PFSK-1 (cell line): ENCODE measurements around the gene PATE3.

Experiments
- FOXP2 ChIP-seq: optimal IDR thresholded peaks from 2 replicates; pipeline ENCODE3; 2011; ENCODE audit warnings: borderline replicate concordance, control low read depth, inconsistent platforms; ENCODE audit not compliant: insufficient read depth; ENCODE audit errors: extremely low read length, extremely low read depth
- POLR2AphosphoS5 ChIP-seq: IDR thresholded peaks from 2 replicates; pipeline ENCODE4 v1.6.1; 2012; ENCODE audit warnings: low read depth, mild to moderate bottlenecking, control low read depth, low read length, moderate library complexity
- REST ChIP-seq, 2 experiments: IDR thresholded peaks; 2 replicates each; pipeline versions ENCODE4 v1.6.1 to v1.8.0; 2011 to 2012; ENCODE audit warnings: low read depth in 2 of 2, low read length in 2 of 2, control low read depth in 1 of 2, inconsistent platforms in 1 of 2, mild to moderate bottlenecking in 1 of 2, moderate library complexity in 1 of 2; ENCODE audit not compliant: insufficient read depth in 1 of 2
- SIN3A ChIP-seq: IDR thresholded peaks from 2 replicates; pipeline ENCODE4 v1.6.1; 2012; ENCODE audit warnings: mild to moderate bottlenecking, low read length, moderate library complexity, borderline replicate concordance; ENCODE audit not compliant: insufficient read depth
- TAF1 ChIP-seq: IDR thresholded peaks from 2 replicates; pipeline ENCODE4 v1.6.1; 2012; ENCODE audit warnings: low read length, control low read depth, borderline replicate concordance; ENCODE audit not compliant: insufficient read depth

The PATE3 gene

DNA sequence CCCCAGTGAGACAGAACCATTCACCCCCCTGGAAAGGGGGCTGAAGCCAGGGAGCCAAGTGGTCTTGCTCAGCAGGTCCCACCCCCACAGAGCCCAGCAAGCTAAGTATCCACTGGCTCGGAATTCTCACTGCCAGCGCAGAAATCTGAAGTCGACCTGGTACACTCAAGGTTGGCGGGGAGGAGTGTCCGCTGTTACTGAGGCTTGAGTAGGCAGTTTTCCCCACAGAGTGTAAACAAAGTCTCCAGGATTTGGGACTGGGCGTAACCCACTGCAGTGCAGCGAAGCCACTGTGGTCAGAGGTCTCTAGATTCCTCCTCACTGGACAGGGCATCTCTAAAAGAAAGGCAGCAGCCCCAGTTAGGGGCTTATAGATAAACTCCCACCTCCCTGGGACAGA is 31.9 kb upstream of the PATE3 start:
- no peak for TF ChIP-seq SIN3A
- TF ChIP-seq REST (IDR thresholded peaks at IDR 0.05; ENCODE audit: insufficient read depth in 1 of 2, low read depth in 2 of 2, low read length in 2 of 2) = no peak
- TF ChIP-seq TAF1 = no peak
- TF ChIP-seq FOXP2 = no peak
- no peak for TF ChIP-seq POLR2AphosphoS5

- no peak for TF ChIP-seq POLR2AphosphoS5
- no peak for TF ChIP-seq REST (IDR thresholded peaks at IDR 0.05; ENCODE audit: insufficient read depth in 1 of 2, low read depth in 2 of 2, low read length in 2 of 2)
- TF ChIP-seq SIN3A = no peak
- no peak for TF ChIP-seq FOXP2
- TF ChIP-seq TAF1 = no peak
These were observed 25.5 kb upstream of the PATE3 start for GRCh38 chr11:125762445-125762844.

DNA sequence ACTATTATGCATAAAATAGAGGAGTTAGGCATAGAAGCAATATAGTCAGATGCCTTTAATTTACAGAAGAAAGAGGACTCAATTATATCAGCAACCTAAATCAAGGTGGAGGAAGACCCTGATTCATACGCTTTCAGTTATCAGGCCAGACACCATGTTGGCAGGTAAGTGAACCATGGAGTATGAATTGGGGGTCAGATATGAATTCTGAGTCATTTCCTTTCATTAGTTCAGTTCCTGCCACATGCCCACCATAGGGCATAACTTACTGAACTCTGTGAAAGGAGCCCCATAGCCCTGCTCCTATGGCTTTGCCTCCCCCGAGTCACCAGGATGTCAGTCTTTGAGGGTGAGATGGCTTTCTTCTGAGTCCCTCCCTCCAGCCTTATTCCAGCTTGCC is 24.4 kb upstream of the PATE3 start:
- no peak for TF ChIP-seq SIN3A
- no peak for TF ChIP-seq TAF1
- TF ChIP-seq POLR2AphosphoS5 = no peak
- no peak for TF ChIP-seq REST (IDR thresholded peaks at IDR 0.05; ENCODE audit: insufficient read depth in 1 of 2, low read depth in 2 of 2, low read length in 2 of 2)
- no peak for TF ChIP-seq FOXP2

- no peak for TF ChIP-seq SIN3A
- no peak for TF ChIP-seq POLR2AphosphoS5
- TF ChIP-seq FOXP2 = no peak
- TF ChIP-seq REST (IDR thresholded peaks at IDR 0.05; ENCODE audit: insufficient read depth in 1 of 2, low read depth in 2 of 2, low read length in 2 of 2) = no peak
- no peak for TF ChIP-seq TAF1
These were observed 21.7 kb upstream of the PATE3 start for GRCh38 chr11:125766251-125766650.
